WTC11 (cell line): Measurements from ENCODE around the gene SH3BP5. TPM values are rescaled to one million over a fixed set of nuclear protein-coding genes. Genes with fewer than 3 reads are reported as not detected.
A peak's percentile ranks its signal among the peaks of the same experiment; 100 is the strongest.

ENCODE experiments used
- ATAC-seq: fragments of 200-7000 bp; cut with Tn5 transposase; 2 replicates; pipeline ENCODE4 v1.10.0; 2021; ENCODE audit warnings: mild to moderate bottlenecking, moderate library complexity
- CTCF ChIA-PET: fragments of 300-600 bp; sonication (Branson Sonifier 250); formaldehyde crosslinking; loops from one replicate; lab custom pipeline; 2021; ENCODE audit warnings: antibody characterized with exemption; lab: Charles Lee
- POLR2A ChIA-PET: fragments of 350-600 bp; sonication (Branson Sonifier 250); formaldehyde crosslinking; loops from one replicate; lab custom pipeline; 2021; ENCODE audit warnings: antibody characterized with exemption; lab: Charles Lee
- DNase-seq: peaks from one replicate; pipeline ENCODE4 v3.0.0; 2021; ENCODE audit warnings: low spot score
- H3K27ac Mint-ChIP-seq: 2 replicates; pipeline ENCODE4 v1.8.0; 2021; ENCODE audit warnings: mixed read lengths
- H3K27me3 Mint-ChIP-seq: 2 replicates; pipeline ENCODE4 v1.8.0; 2021; ENCODE audit warnings: low read depth, mild to moderate bottlenecking, moderate library complexity, mixed read lengths
- H3K36me3 Mint-ChIP-seq: 2 replicates; pipeline ENCODE4 v1.8.0; 2021; ENCODE audit warnings: mixed read lengths
- H3K4me1 Mint-ChIP-seq: 2 replicates; pipeline ENCODE4 v1.8.0; 2022; ENCODE audit warnings: mixed read lengths
- H3K4me3 Mint-ChIP-seq: 2 replicates; pipeline ENCODE4 v1.8.0; 2021; ENCODE audit warnings: mild to moderate bottlenecking, moderate library complexity, mixed read lengths
- H3K9me3 Mint-ChIP-seq: 2 replicates; pipeline ENCODE4 v1.8.0; 2021; ENCODE audit warnings: mixed read lengths
- CREB1 ChIP-seq: sonication (generic); formaldehyde crosslinking; IDR thresholded peaks from 2 replicates; pipeline ENCODE4 v1.8.0; 2023; ENCODE audit warnings: mild to moderate bottlenecking, missing genetic modification reagents
- GRHL2 ChIP-seq: fragments of 250-450 bp; sonication (Bioruptor Pico); IDR thresholded peaks from 2 replicates; pipeline ENCODE4 v1.8.0; 2022; ENCODE audit warnings: mild to moderate bottlenecking, moderate library complexity; ENCODE audit not compliant: insufficient replicate concordance, severe bottlenecking
- HMGA2 ChIP-seq: fragments of 250-450 bp; sonication (Bioruptor Pico); IDR thresholded peaks from 2 replicates; pipeline ENCODE4 v1.4.0; 2021; ENCODE audit warnings: mild to moderate bottlenecking, moderate library complexity
- NFE2L1 ChIP-seq: sonication (generic); formaldehyde crosslinking; IDR thresholded peaks from 2 replicates; pipeline ENCODE4 v1.8.1; 2023; ENCODE audit warnings: missing genetic modification reagents
- NR3C1 ChIP-seq: sonication (generic); formaldehyde crosslinking; conservative IDR thresholded peaks from 2 replicates; pipeline ENCODE4 v1.8.1; 2023; ENCODE audit warnings: low read depth, mild to moderate bottlenecking, missing genetic modification reagents
- SMAD4 ChIP-seq: sonication (generic); formaldehyde crosslinking; IDR thresholded peaks from 2 replicates; pipeline ENCODE4 v1.8.0; 2022; ENCODE audit warnings: mild to moderate bottlenecking, missing genetic modification reagents
- SP1 ChIP-seq: sonication (generic); formaldehyde crosslinking; conservative IDR thresholded peaks from 2 replicates; pipeline ENCODE4 v1.8.1; 2022; ENCODE audit warnings: missing genetic modification reagents
- TCF7 ChIP-seq: sonication (generic); formaldehyde crosslinking; IDR thresholded peaks from 2 replicates; pipeline ENCODE4 v1.8.0; 2022; ENCODE audit warnings: mild to moderate bottlenecking, low read depth, missing genetic modification reagents, moderate library complexity
- TP53 ChIP-seq: sonication (generic); formaldehyde crosslinking; IDR thresholded peaks from 2 replicates; pipeline ENCODE4 v1.8.1; 2023; ENCODE audit warnings: mild to moderate bottlenecking, missing genetic modification reagents
- ZNF121 ChIP-seq: sonication (generic); formaldehyde crosslinking; IDR thresholded peaks from 2 replicates; pipeline ENCODE4 v1.8.0; 2023; ENCODE audit warnings: missing genetic modification reagents
- total RNA-seq: library from RNA; stranded (reverse); gene quantifications from 3 replicates; pipeline ENCODE4 v1.2.3, GENCODE V29; 2021
- TF ChIP-seq, protein P1 (sequence below): fragments of 200-600 bp; IDR thresholded peaks from 2 replicates; pipeline ENCODE4 v1.8.0; 2022; ENCODE audit warnings: antibody characterized with exemption
- TF ChIP-seq, protein P2 (sequence below): sonication (generic); formaldehyde crosslinking; IDR thresholded peaks from 2 replicates; pipeline ENCODE4 v1.8.1; 2022; ENCODE audit warnings: low read depth, missing genetic modification reagents, borderline replicate concordance
- TF ChIP-seq, protein P3 (sequence below): sonication (generic); formaldehyde crosslinking; conservative IDR thresholded peaks from 2 replicates; pipeline ENCODE4 v1.8.1; 2022; ENCODE audit warnings: mild to moderate bottlenecking, missing genetic modification reagents
- TF ChIP-seq, protein P4 (sequence below): fragments of 250-450 bp; sonication (Bioruptor Pico); IDR thresholded peaks from 2 replicates; pipeline ENCODE4 v2.1.2; 2022; ENCODE audit warnings: mild to moderate bottlenecking, moderate library complexity
- TF ChIP-seq, protein P5 (sequence below): sonication (generic); formaldehyde crosslinking; IDR thresholded peaks from 2 replicates; pipeline ENCODE4 v1.8.0; 2023; ENCODE audit warnings: missing genetic modification reagents
- TF ChIP-seq, protein P6 (sequence below): fragments of 250-450 bp; sonication (Bioruptor Pico); IDR thresholded peaks from 2 replicates; pipeline ENCODE4 v1.8.0; 2021; ENCODE audit warnings: mild to moderate bottlenecking
- TF ChIP-seq, protein P7 (sequence below): sonication (generic); formaldehyde crosslinking; IDR thresholded peaks from 2 replicates; pipeline ENCODE4 v1.8.0; 2022; ENCODE audit warnings: missing genetic modification reagents

SH3BP5 gene
- total RNA-seq, 1 experiment from 2014 or later = 7.2 TPM

DNA sequence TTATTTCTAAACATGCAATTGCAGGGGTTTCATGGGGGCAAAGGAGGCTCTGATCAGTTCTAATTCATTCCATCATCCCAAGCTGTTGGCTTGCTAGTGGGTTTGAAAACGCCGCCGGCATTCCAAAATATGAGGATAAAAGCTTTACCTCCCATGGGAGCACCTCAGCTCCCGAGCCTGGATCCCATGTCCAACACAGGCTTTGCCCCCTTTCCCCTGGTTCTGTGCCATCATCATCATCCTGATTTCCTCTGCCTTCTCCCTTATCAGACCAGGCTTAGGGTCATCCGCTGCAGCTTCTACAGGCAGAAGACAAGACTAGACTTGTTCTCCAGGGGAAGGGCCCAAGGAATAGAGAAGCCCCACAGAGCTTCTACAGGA is 25.4 kb downstream of the SH3BP5 start:
- TF ChIP-seq SP1 (CRISPR knock-in tag) = no peak
- no peak for TF ChIP-seq CREB1 (CRISPR knock-in tag)
- TF ChIP-seq TCF7 = no peak
- TF ChIP-seq SMAD4 = no peak
- TF ChIP-seq, protein P1, sequence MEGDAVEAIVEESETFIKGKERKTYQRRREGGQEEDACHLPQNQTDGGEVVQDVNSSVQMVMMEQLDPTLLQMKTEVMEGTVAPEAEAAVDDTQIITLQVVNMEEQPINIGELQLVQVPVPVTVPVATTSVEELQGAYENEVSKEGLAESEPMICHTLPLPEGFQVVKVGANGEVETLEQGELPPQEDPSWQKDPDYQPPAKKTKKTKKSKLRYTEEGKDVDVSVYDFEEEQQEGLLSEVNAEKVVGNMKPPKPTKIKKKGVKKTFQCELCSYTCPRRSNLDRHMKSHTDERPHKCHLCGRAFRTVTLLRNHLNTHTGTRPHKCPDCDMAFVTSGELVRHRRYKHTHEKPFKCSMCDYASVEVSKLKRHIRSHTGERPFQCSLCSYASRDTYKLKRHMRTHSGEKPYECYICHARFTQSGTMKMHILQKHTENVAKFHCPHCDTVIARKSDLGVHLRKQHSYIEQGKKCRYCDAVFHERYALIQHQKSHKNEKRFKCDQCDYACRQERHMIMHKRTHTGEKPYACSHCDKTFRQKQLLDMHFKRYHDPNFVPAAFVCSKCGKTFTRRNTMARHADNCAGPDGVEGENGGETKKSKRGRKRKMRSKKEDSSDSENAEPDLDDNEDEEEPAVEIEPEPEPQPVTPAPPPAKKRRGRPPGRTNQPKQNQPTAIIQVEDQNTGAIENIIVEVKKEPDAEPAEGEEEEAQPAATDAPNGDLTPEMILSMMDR = no peak
- no peak for TF ChIP-seq GRHL2 (CRISPR knock-in tag)
- TF ChIP-seq, protein P2, sequence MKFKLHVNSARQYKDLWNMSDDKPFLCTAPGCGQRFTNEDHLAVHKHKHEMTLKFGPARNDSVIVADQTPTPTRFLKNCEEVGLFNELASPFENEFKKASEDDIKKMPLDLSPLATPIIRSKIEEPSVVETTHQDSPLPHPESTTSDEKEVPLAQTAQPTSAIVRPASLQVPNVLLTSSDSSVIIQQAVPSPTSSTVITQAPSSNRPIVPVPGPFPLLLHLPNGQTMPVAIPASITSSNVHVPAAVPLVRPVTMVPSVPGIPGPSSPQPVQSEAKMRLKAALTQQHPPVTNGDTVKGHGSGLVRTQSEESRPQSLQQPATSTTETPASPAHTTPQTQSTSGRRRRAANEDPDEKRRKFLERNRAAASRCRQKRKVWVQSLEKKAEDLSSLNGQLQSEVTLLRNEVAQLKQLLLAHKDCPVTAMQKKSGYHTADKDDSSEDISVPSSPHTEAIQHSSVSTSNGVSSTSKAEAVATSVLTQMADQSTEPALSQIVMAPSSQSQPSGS (CRISPR knock-in tag) = no peak
- TF ChIP-seq, protein P3, sequence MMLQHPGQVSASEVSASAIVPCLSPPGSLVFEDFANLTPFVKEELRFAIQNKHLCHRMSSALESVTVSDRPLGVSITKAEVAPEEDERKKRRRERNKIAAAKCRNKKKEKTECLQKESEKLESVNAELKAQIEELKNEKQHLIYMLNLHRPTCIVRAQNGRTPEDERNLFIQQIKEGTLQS (CRISPR knock-in tag) = no peak
- TF ChIP-seq HMGA2 (CRISPR knock-in tag) = no peak
- TF ChIP-seq, protein P4, sequence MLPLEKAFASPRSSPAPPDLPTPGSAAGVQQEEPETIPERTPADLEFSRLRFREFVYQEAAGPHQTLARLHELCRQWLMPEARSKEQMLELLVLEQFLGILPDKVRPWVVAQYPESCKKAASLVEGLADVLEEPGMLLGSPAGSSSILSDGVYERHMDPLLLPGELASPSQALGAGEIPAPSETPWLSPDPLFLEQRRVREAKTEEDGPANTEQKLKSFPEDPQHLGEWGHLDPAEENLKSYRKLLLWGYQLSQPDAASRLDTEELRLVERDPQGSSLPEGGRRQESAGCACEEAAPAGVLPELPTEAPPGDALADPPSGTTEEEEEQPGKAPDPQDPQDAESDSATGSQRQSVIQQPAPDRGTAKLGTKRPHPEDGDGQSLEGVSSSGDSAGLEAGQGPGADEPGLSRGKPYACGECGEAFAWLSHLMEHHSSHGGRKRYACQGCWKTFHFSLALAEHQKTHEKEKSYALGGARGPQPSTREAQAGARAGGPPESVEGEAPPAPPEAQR (CRISPR knock-in tag) = no peak
- TF ChIP-seq, protein P5, sequence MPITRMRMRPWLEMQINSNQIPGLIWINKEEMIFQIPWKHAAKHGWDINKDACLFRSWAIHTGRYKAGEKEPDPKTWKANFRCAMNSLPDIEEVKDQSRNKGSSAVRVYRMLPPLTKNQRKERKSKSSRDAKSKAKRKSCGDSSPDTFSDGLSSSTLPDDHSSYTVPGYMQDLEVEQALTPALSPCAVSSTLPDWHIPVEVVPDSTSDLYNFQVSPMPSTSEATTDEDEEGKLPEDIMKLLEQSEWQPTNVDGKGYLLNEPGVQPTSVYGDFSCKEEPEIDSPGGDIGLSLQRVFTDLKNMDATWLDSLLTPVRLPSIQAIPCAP = no peak
- TF ChIP-seq TP53 = no peak
- CTCF ChIA-PET = interaction anchor here (0.8 to 1.1 kb wide), 2 partner anchors 25 to 39 kb away, joined by 5 read pairs; partner anchors contain the start of gene SH3BP5
- 0 out of 2 replicates have a peak, but pooled peaks cover 4% of the 10 kb centered on the region for H3K9me3 Mint-ChIP-seq
- no peak overlapping the region for H3K27ac Mint-ChIP-seq
- no peak for ATAC-seq
- no peaks in the 10 kb centered on the region for H3K27me3 Mint-ChIP-seq
- POLR2A ChIA-PET = no interaction called here
- H3K4me3 Mint-ChIP-seq = no peak overlapping the region
- no peak for DNase-seq
- no peaks in the 10 kb centered on the region for H3K36me3 Mint-ChIP-seq
- H3K4me1 Mint-ChIP-seq = peaks cover 24% of the 10 kb centered on the region

DNA sequence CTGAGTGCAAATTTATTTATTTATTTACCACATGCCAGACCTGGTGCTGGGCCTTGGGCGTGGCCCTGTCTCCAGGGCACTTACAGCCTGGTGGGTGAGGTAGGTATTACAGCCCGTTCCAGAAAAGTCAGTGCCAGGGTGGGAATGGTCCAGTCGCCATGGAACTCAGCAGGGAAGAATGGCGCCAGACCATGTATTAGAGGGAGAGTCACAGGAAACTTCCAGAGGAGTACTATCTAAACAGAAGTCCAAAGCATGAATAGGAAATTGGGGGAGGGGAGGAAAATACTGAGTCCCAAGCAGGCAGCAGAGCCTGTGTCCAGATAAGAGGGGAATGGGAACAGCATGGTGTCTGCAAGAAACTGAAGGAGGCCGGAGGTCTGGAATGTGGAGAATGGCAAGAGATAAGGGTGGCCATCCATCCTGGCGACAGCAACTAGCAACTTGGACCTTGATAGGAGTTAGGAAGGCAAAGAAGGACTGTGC is 27.0 kb downstream of the SH3BP5 start:
- Mint-ChIP-seq H3K9me3 (0 out of 2 replicates have a peak, but pooled peaks cover 4% of the 10 kb centered on the region), H3K27me3 (no peaks in the 10 kb centered on the region), H3K4me3 (no peak overlapping the region), H3K36me3 (no peaks in the 10 kb centered on the region), H3K4me1 (peaks cover 16% of the 10 kb centered on the region), H3K27ac (no peak overlapping the region)
- no peak for TF ChIP-seq CREB1 (CRISPR knock-in tag)
- TF ChIP-seq, protein P1 = peak; percentile 45; the same call in 1 of the 2 replicates
- CTCF ChIA-PET = interaction anchor here (1.8 kb wide), 1 partner anchor 27 kb away, joined by 4 read pairs; the partner anchor contains the start of gene SH3BP5
- ATAC-seq = peak; percentile 83
- POLR2A ChIA-PET = no interaction called here
- DNase-seq = peak; percentile 35

DNA sequence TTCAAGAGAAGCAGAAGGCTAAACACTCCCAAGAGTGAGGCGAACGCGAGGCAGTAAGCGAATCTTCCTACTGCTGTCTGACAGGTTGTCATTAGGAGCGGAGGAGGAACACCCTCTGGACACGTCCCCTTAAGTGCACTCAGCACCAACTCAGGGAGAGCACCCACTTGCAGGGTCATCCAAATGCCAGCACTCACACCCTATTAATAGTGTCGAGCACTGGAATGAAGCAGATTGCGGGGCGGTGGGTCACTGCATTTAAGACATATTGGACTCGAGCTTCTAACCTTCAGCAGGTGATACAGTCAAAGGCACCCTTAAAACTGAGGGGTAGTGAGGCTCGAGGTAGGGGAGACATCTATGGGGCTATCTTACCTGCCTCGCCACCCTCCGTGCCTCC is 28.7 kb downstream of the SH3BP5 start:
- Mint-ChIP-seq H3K9me3 (0 out of 2 replicates have a peak, but pooled peaks cover 4% of the 10 kb centered on the region), H3K4me3 (no peak overlapping the region), H3K36me3 (no peaks in the 10 kb centered on the region), H3K27me3 (no peaks in the 10 kb centered on the region), H3K27ac (no peak overlapping the region), H3K4me1 (peaks cover 9% of the 10 kb centered on the region)
- ATAC-seq (no peak), DNase-seq (no peak)
- CTCF ChIA-PET = interaction anchor here (1.8 kb wide), 1 partner anchor 29 kb away, joined by 4 read pairs; the partner anchor contains the start of gene SH3BP5
- POLR2A ChIA-PET = no interaction called here
- TF ChIP-seq ZNF121 (CRISPR knock-in tag) = no peak
- TF ChIP-seq, protein P6, sequence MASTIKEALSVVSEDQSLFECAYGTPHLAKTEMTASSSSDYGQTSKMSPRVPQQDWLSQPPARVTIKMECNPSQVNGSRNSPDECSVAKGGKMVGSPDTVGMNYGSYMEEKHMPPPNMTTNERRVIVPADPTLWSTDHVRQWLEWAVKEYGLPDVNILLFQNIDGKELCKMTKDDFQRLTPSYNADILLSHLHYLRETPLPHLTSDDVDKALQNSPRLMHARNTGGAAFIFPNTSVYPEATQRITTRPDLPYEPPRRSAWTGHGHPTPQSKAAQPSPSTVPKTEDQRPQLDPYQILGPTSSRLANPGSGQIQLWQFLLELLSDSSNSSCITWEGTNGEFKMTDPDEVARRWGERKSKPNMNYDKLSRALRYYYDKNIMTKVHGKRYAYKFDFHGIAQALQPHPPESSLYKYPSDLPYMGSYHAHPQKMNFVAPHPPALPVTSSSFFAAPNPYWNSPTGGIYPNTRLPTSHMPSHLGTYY (CRISPR knock-in tag) = no peak
- no peak for TF ChIP-seq NR3C1
- no peak for TF ChIP-seq NFE2L1 (CRISPR knock-in tag)
- TF ChIP-seq, protein P7, sequence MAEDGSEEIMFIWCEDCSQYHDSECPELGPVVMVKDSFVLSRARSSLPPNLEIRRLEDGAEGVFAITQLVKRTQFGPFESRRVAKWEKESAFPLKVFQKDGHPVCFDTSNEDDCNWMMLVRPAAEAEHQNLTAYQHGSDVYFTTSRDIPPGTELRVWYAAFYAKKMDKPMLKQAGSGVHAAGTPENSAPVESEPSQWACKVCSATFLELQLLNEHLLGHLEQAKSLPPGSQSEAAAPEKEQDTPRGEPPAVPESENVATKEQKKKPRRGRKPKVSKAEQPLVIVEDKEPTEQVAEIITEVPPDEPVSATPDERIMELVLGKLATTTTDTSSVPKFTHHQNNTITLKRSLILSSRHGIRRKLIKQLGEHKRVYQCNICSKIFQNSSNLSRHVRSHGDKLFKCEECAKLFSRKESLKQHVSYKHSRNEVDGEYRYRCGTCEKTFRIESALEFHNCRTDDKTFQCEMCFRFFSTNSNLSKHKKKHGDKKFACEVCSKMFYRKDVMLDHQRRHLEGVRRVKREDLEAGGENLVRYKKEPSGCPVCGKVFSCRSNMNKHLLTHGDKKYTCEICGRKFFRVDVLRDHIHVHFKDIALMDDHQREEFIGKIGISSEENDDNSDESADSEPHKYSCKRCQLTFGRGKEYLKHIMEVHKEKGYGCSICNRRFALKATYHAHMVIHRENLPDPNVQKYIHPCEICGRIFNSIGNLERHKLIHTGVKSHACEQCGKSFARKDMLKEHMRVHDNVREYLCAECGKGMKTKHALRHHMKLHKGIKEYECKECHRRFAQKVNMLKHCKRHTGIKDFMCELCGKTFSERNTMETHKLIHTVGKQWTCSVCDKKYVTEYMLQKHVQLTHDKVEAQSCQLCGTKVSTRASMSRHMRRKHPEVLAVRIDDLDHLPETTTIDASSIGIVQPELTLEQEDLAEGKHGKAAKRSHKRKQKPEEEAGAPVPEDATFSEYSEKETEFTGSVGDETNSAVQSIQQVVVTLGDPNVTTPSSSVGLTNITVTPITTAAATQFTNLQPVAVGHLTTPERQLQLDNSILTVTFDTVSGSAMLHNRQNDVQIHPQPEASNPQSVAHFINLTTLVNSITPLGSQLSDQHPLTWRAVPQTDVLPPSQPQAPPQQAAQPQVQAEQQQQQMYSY (CRISPR knock-in tag) = no peak
